NCI-H69 (cell line): ENCODE results near the gene MTERF4.

ENCODE experiments used
- DNase-seq: peaks from one replicate; lab custom pipeline; 2025; lab: John Stamatoyannopoulos, UW

Gene MTERF4

GRCh38 chr2:241069821-241070281 is 32.2 kb downstream of the MTERF4 start:
- no peak for DNase-seq

- no peak for DNase-seq
Observed at GRCh38 chr2:241068942-241069810, 32.9 kb downstream of the MTERF4 start.

- no peak for DNase-seq
Observed at GRCh38 chr2:241068136-241068941, 33.7 kb downstream of the MTERF4 start.

DNA sequence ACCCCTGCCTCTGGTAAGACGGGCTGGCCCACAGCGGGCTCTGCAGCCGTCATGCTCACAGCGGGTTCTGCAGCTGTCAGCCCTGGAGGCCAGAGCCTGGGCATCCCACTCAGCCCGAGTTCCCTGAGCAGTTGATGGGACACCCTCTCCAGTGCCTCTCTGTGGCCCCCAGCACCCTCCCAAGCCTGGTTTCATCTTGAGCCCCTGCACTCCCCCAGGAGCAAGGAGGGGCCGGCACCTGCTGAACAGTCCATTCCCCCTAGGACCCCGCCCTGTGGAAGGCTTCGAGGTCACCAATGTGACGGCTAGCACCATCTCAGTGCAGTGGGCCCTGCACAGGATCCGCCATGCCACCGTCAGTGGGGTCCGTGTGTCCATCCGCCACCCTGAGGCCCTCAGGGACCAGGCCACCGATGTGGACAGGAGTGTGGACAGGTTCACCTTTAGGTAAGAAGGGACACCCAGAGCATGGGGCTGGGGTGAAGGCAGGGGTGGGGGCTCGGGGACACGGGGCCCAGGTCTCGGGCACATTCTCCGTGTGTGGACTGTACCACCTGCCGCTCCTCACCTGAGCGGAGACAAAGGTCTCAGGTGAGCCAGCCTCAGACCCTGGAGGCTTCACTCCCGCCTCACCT is 34.5 kb downstream of the MTERF4 start:
- no peak for DNase-seq

GRCh38 chr2:241066893-241067341 is 35.2 kb downstream of the MTERF4 start:
- no peak for DNase-seq

- no peak for DNase-seq
Observed at GRCh38 chr2:241066171-241066892, 35.8 kb downstream of the MTERF4 start.

GRCh38 chr2:241065355-241065803 is 36.7 kb downstream of the MTERF4 start:
- DNase-seq, result no peak

DNA sequence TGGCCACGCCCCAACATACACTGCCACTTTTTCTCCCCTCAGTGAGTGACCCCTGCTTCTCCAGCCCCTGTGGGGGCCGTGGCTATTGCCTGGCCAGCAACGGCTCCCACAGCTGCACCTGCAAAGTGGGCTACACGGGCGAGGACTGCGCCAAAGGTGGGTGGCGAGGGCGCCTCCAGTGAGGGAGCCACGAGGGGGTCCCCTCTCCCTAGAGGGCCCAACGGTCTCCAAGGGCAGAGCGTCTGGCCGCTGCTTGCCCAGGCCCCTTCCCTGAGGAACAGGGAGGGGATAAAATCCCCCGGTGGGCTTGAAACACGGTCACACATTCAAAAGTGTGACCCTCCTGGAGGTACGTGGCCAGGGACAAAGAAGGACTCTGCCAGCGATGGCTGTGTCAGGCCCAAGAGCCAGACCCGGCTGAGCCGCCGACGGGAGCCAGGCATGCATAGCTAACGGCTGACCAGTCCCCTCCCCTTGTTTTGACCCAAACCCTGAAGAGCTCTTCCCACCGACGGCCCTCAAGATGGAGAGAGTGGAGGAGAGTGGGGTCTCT is 37.2 kb downstream of the MTERF4 start:
- DNase-seq, result no peak

- DNase-seq, result peak; percentile 58
Observed at GRCh38 chr2:241064008-241064801, 37.9 kb downstream of the MTERF4 start.

DNA sequence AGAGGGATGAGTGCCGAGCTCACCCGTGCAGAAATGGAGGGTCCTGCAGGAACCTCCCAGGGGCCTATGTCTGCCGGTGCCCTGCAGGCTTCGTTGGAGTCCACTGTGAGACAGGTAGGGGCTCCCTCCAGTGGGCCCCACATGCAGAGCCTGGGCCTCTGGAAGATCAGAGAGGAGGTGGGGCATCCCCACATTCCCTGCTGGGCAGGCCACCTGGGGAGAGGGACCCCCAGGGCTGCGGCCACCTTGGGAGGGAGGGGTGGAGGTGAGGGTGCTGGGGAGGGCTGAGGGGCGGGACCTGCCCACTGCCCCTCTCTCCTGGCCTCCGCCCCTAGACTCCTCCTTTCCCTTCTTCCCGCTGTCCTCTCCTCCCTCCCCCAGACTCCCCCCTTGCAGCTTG is 38.5 kb downstream of the MTERF4 start:
- DNase-seq, result no peak

DNA sequence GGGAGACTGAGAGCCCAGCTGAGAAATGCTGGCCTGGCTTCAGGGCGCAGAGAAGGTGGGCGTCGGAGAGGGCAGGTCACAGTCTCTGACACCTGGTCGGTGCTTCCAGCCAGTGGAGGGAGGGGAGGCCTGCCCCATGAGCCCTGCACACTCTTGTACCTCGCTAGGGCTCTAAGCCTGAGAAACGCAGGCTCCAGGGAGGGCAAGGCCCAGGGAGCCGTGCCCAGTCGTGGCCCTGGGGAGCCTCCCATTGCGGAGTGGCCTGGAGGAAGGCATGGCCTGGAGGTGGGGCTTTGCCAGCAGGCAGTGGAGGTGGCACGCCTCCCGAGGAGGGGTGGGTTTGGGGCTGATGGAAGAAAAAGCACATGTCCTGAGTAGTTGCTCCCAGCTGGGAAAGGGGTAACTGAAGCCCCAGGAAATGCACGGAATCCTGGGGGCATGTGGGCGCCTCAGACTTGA is 39.0 kb downstream of the MTERF4 start:
- no peak for DNase-seq

DNA sequence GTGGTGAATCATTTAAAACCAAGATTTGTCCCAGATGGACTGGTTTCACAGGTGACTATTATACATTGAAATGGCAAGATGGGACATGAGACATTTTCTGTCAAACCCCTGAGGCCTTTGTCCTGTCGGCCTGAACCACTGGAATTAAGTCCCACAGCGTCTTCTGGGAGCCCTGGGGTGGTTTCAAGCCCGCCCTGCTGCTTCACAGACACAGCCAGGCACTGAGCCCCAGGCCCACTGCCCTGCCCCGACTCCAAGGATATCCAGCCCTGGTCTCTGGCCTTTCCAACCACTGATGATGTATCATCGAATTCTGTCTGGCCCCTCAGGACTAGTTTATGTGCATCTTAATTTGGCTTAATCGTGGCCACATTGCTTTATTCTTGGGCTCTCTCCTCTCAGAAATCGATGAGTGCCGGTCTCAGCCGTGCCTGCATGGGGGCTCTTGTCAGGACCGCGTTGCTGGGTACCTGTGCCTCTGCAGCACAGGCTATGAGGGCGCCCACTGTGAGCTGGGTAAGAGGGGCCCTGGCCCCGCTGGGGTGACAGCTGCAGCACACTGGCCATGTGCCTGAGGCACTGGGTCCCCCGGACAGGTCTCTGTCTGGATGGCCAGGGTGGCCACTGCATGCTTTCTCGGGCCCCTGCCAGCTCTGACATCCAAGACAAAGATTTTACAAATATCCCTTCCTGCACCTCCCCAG is 39.5 kb downstream of the MTERF4 start:
- peak; percentile 5 for DNase-seq

DNA sequence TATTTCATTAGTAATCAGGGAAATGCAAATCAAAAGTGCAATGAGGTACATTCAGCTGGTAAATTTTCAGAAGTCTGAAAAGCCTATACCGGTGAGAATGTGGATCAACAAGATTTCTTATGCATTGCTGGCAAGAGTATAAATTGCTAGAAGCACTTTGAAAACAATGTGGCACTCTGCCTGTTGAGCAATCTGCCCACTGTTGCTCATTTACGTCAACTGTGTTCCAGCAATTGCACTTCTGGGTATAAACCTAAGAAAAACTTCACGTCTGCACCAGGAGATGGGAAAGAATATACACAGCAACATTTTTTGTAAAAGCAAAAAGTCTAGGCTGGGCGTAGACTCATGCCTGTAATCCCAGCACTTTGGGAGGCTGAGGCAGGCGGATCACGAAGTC is 40.8 kb downstream of the MTERF4 start:
- DNase-seq, result no peak

DNA sequence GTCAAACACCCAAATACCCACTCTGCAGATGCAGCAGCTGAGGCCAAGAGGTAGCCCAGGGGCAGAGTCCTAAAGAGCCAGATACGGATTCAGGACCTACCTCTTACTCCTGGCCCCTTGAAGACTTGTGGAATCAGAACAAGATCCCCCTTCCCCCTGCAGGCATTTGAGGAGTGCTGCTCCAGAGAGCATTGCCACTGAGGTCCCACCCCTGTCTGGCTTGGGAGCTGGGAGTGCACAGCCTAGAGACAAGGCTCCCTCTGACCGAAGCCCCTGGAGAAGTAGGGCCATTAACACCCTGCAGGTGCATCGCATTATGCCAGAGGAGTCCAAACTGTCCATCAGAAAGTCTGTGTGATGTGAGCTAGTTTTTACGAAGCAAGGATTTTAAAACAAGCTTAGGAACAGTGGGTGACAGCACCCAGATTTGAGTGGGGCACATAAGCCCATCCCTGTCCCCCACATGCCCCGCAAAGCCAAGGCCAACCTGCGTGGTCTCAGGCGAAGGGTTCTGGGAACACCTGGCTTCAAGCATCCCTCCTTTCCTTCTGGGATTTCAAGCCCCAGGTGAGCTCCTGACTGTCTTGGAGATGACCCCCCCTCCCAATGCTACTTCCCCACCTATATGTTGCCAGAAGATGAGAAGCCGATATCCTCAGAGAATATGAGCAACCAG is 48.4 kb downstream of the MTERF4 start:
- no peak for DNase-seq

- DNase-seq, result no peak
Observed at GRCh38 chr2:241052677-241053360, 49.3 kb downstream of the MTERF4 start.

- no peak for DNase-seq
Observed at GRCh38 chr2:241051578-241052487, 50.3 kb downstream of the MTERF4 start.
